Uterus (tissue), 2 donors: Measurements from ENCODE around the gene NPB.

Experiments
- POLR2A ChIP-seq, 2 donors: fragments of 450-650 bp; IDR thresholded peaks; one replicate each; pipeline ENCODE4 v1.6.1; 2016; ENCODE audit warnings: antibody characterized with exemption in 2 of 2, mild to moderate bottlenecking in 1 of 2, moderate library complexity in 1 of 2
- TF ChIP-seq, protein P1 (sequence below), 4 experiments: fragments of 200-600 bp in 2 of 4; fragments of 450-650 bp in 2 of 4; sonication (generic) in 2 of 4; IDR thresholded peaks; one replicate each; pipeline ENCODE4 v1.5.1; 2016 to 2019; ENCODE audit warnings: antibody characterized with exemption in 4 of 4, mild to moderate bottlenecking in 2 of 4, moderate library complexity in 1 of 4

DNA sequence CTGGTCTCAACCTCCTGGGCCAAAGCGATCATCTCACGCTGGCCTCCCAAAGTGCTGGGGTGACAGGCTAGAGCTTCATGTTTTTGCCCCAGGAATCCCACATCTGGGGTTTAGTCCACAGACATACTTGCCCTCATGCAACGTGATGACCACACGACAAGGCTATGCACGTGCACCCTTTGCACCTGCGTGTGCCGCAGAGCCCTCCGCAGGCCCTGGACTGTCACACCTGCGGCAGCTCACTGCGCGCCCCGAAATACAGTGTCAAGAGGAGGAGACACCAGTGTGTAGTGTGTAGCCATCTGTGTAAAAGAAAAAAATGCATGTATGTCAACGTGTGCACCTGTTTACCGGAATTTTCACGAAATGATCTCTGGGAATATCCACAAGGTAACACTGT lies 48.5 kb downstream of the NPB start:
- TF ChIP-seq POLR2A (IDR thresholded peaks at IDR 0.05) = no peak
- TF ChIP-seq, protein P1, sequence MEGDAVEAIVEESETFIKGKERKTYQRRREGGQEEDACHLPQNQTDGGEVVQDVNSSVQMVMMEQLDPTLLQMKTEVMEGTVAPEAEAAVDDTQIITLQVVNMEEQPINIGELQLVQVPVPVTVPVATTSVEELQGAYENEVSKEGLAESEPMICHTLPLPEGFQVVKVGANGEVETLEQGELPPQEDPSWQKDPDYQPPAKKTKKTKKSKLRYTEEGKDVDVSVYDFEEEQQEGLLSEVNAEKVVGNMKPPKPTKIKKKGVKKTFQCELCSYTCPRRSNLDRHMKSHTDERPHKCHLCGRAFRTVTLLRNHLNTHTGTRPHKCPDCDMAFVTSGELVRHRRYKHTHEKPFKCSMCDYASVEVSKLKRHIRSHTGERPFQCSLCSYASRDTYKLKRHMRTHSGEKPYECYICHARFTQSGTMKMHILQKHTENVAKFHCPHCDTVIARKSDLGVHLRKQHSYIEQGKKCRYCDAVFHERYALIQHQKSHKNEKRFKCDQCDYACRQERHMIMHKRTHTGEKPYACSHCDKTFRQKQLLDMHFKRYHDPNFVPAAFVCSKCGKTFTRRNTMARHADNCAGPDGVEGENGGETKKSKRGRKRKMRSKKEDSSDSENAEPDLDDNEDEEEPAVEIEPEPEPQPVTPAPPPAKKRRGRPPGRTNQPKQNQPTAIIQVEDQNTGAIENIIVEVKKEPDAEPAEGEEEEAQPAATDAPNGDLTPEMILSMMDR (IDR thresholded peaks at IDR 0.05) = no peak
